ENCODE measurements around the gene NAT10.
"Not testable (repeated sequence)": the region's sequence is repeated elsewhere in the genome, so short reads cannot be mapped to it uniquely, and the experiment has no call there.

NAT10 gene

GRCh38 chr11:34075178-34075820, 30.1 kb upstream of the NAT10 start:
- no peak overlapping the region for H3K4me3 ChIP-seq (ENCODE audit: low read depth, low read length)
- DNase-seq (ENCODE audit: low read depth, low spot score): no peak
- ChIA-PET POLR2A (interaction anchor here (2.3 kb wide), 1 partner anchor 30 kb away, joined by 10 read pairs; the partner anchor contains the start of gene NAT10), CTCF (interaction anchor here (1.3 to 2.9 kb wide), 2 partner anchors 78 to 218 kb away, joined by 3 to 24 read pairs; no protein-coding TSS in a partner anchor)
- no peak for TF ChIP-seq CTCF (IDR thresholded peaks at IDR 0.05; ENCODE audit: insufficient read depth, low read length, missing control alignments)

GRCh38 chr11:34080609-34081008, 24.8 kb upstream of the NAT10 start:
- no peak for TF ChIP-seq CTCF (IDR thresholded peaks at IDR 0.05; ENCODE audit: insufficient read depth, low read length, missing control alignments)
- ChIA-PET CTCF (interaction anchor here (0.7 to 1.3 kb wide), 7 partner anchors 19 to 264 kb away, joined by 3 to 5 read pairs (median 3); no protein-coding TSS in a partner anchor), POLR2A (no interaction called here)
- no peak for DNase-seq (ENCODE audit: low read depth, low spot score)
- no peak overlapping the region for H3K4me3 ChIP-seq (ENCODE audit: low read depth, low read length)

- no peak for TF ChIP-seq CTCF (IDR thresholded peaks at IDR 0.05; ENCODE audit: insufficient read depth, low read length, missing control alignments)
- CTCF ChIA-PET: interaction anchor here (0.8 kb wide), 1 partner anchor 33 kb away, joined by 3 read pairs; the partner anchor contains the start of gene CAPRIN1
- H3K4me3 ChIP-seq (ENCODE audit: low read depth, low read length): no peak overlapping the region
- POLR2A ChIA-PET: no interaction called here
- no peak for DNase-seq (ENCODE audit: low read depth, low spot score)
Measured at GRCh38 chr11:34084637-34085036, 20.8 kb upstream of the NAT10 start.

- ChIA-PET POLR2A (no interaction called here), CTCF (no interaction called here)
- DNase-seq (ENCODE audit: low read depth, low spot score): no peak
- H3K4me3 ChIP-seq (ENCODE audit: low read depth, low read length): no peak overlapping the region
- TF ChIP-seq CTCF (IDR thresholded peaks at IDR 0.05; ENCODE audit: insufficient read depth, low read length, missing control alignments): no peak
Measured at GRCh38 chr11:34086554-34087283, 18.7 kb upstream of the NAT10 start.

GRCh38 chr11:34091825-34092224, 13.6 kb upstream of the NAT10 start:
- ChIA-PET CTCF (no interaction called here), POLR2A (no interaction called here)
- DNase-seq (ENCODE audit: low read depth, low spot score): no peak
- H3K4me3 ChIP-seq (ENCODE audit: low read depth, low read length): no peak overlapping the region
- no peak for TF ChIP-seq CTCF (IDR thresholded peaks at IDR 0.05; ENCODE audit: insufficient read depth, low read length, missing control alignments)

- POLR2A ChIA-PET; DNase-seq (ENCODE audit: low read depth, low spot score); H3K4me3 ChIP-seq (ENCODE audit: low read depth, low read length): not testable (repeated sequence)
- CTCF ChIA-PET: interaction anchor here (0.6 to 0.9 kb wide), 2 partner anchors 237 to 658 kb away, joined by 3 read pairs; no protein-coding TSS in a partner anchor
Measured at GRCh38 chr11:34094900-34095299, 10.5 kb upstream of the NAT10 start.

Data from AG04449 (cell line).